Right lobe of liver (tissue), 6 donors: Measurements from ENCODE around the gene KIF20B. TPM values are rescaled to one million over a fixed set of nuclear protein-coding genes. Genes with fewer than 3 reads are reported as not detected.
A peak's percentile ranks its signal among the peaks of the same experiment; 100 is the strongest.

Source experiments
- ATAC-seq, 4 donors: fragments of 200-7000 bp; cut with Tn5 transposase; one replicate each; pipeline ENCODE4 v1.9.1; 2020; ENCODE audit warnings: mild to moderate bottlenecking in 4 of 4, moderate library complexity in 4 of 4
- DNase-seq, 3 donors: peaks; one replicate each; pipeline ENCODE4 v3.0.0-alpha.2; 2020
- H3K27ac ChIP-seq, 3 donors: fragments of 200-600 bp; one replicate each; pipeline ENCODE4 v1.8.0; 2022
- H3K27me3 ChIP-seq, 2 donors: fragments of 200-600 bp; one replicate each; pipeline ENCODE4 v1.8.0; 2022
- H3K36me3 ChIP-seq, 4 donors: fragments of 200-600 bp; sonication (generic) in 1 of 4; one replicate each; pipeline versions ENCODE4 v1.5.1 to v1.8.0; 2017 to 2022; ENCODE audit warnings: control low read depth in 1 of 4
- H3K4me1 ChIP-seq, 4 donors: fragments of 200-600 bp; sonication (generic) in 1 of 4; one replicate each; pipeline versions ENCODE4 v1.5.1 to v1.8.0; 2017 to 2022; ENCODE audit warnings: control low read depth in 1 of 4
- H3K4me3 ChIP-seq, 3 donors: fragments of 200-600 bp; one replicate each; pipeline ENCODE4 v1.8.0; 2022
- H3K9me3 ChIP-seq, 4 donors: fragments of 200-600 bp; sonication (generic) in 1 of 4; one replicate each; pipeline versions ENCODE4 v1.5.1 to v1.8.0; 2017 to 2022; ENCODE audit warnings: control low read depth in 1 of 4
- POLR2A ChIP-seq: fragments of 450-650 bp; IDR thresholded peaks from one replicate; pipeline ENCODE4 v1.6.1; 2017; ENCODE audit warnings: antibody characterized with exemption, mild to moderate bottlenecking
- WGBS: methylation state at CpG from one replicate; pipeline ENCODE4 v1.1.6; 2018; ENCODE audit warnings: low coverage, low lambda C conversion rate; ENCODE audit not compliant: insufficient coverage; ENCODE audit errors: missing lambda C conversion rate; 5-methylcytosine and 5-hydroxymethylcytosine counted together
- intact Hi-C, 2 donors: fragments of 100-400 bp; cut with DNase I; formaldehyde crosslinking; loops; one replicate each; pipeline versions ENCODE4 v1.11.2 to v1.14.1; 2022
- total RNA-seq, 6 experiments: library from RNA; depleted of rRNA in 2 of 6; stranded (reverse); fragments of >200 nt in 2 of 6; fragmentation: NEBNext Ultra II Directional in 3 of 6; extraction: Animal tissue kit (Norgen Biotek cat#: 25700) in 3 of 6; gene quantifications; one replicate each; pipeline versions ENCODE4 v1.1.0 to v1.2.4, GENCODE V29; 2016 to 2023
- TF ChIP-seq, protein P1 (sequence below), 4 donors: fragments of 200-600 bp in 3 of 4; fragments of 450-650 bp in 1 of 4; IDR thresholded peaks; one replicate each; pipeline versions ENCODE4 v1.5.1 to v1.8.0; 2016 to 2022; ENCODE audit warnings: antibody characterized with exemption in 4 of 4, mild to moderate bottlenecking in 2 of 4
- donor health status: DM: no; HTN: yes; CAD: no.
- donor health status: DM: no; HTN: no; CAD: no.
- donor health status: DM: no; HTN: no; CAD: no.
- donor health status: DM: no; HTN: yes; CAD: no.
- donor health status: DM: no; HTN: yes; CAD: no.

Gene KIF20B
- total RNA-seq, 6 experiments from 2014 or later = 0.97 to 3.4 (median 1.7) TPM

DNA sequence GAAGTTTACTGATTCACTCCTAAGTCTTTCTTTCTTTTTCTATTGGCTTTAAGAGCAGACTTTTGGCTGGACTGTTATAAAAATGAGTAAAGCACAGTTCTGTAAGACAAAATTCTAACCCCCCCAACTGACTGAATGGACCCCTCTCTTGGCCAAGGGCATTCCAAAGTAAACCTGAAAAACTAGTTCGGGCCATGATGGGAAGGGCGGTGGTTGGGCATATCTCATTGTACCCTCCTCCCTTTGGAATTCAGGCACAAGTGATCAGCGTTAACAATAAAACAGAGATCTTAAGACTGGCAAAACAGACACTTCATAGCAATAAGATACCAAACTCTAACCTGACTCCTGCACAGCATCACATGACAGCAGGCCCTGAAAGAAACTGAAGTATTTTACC lies 6.1 kb upstream of the KIF20B start:
- Histone ChIP-seq H3K27me3 (no peaks in the 10 kb centered on the region), H3K4me3 (no peak overlapping the region), H3K36me3 (no peaks in the 10 kb centered on the region), H3K4me1 (peaks cover 0 to 10% (median 3%) of the 10 kb centered on the region in 4 donors), H3K9me3 (no peaks in the 10 kb centered on the region), H3K27ac (no peak overlapping the region)
- no peak for DNase-seq
- TF ChIP-seq POLR2A = no peak
- TF ChIP-seq, protein P1, sequence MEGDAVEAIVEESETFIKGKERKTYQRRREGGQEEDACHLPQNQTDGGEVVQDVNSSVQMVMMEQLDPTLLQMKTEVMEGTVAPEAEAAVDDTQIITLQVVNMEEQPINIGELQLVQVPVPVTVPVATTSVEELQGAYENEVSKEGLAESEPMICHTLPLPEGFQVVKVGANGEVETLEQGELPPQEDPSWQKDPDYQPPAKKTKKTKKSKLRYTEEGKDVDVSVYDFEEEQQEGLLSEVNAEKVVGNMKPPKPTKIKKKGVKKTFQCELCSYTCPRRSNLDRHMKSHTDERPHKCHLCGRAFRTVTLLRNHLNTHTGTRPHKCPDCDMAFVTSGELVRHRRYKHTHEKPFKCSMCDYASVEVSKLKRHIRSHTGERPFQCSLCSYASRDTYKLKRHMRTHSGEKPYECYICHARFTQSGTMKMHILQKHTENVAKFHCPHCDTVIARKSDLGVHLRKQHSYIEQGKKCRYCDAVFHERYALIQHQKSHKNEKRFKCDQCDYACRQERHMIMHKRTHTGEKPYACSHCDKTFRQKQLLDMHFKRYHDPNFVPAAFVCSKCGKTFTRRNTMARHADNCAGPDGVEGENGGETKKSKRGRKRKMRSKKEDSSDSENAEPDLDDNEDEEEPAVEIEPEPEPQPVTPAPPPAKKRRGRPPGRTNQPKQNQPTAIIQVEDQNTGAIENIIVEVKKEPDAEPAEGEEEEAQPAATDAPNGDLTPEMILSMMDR (IDR thresholded peaks at IDR 0.05) = no peak
- ATAC-seq = no peak
- intact Hi-C loops = no loop called here
- WGBS = 90% methylated on average over 3 of the region's 3 CpGs

DNA sequence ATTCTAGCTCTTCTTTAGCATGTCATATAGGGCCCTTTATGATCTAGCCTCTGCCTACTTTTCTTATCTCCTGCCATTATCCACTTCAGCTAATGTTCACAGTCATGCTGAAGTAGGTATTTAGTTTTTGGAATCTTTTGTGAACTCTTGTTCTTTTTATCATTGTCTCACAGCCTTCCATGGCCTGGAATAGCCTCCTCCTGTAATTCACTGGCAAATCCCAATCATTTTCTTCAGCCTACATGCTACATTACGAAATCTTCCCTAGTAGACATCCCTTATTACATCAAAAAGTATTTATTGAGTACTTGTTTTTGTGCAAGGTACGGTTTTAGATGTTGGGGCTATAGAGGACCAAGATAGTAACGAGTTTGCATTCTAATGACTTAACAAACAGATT lies 3.4 kb upstream of the KIF20B start:
- DNase-seq = no peak
- Histone ChIP-seq H3K27ac (no peak overlapping the region), H3K4me3 (no peak overlapping the region), H3K9me3 (no peaks in the 10 kb centered on the region), H3K4me1 (peaks cover 0 to 11% (median 6%) of the 10 kb centered on the region in 4 donors), H3K27me3 (no peaks in the 10 kb centered on the region), H3K36me3 (no peaks in the 10 kb centered on the region)
- TF ChIP-seq, protein P1 (IDR thresholded peaks at IDR 0.05) = no peak
- TF ChIP-seq POLR2A = no peak
- 84% methylated on average over 3 of the region's 3 CpGs for WGBS
- no peak for ATAC-seq
- intact Hi-C loops = no loop called here

DNA sequence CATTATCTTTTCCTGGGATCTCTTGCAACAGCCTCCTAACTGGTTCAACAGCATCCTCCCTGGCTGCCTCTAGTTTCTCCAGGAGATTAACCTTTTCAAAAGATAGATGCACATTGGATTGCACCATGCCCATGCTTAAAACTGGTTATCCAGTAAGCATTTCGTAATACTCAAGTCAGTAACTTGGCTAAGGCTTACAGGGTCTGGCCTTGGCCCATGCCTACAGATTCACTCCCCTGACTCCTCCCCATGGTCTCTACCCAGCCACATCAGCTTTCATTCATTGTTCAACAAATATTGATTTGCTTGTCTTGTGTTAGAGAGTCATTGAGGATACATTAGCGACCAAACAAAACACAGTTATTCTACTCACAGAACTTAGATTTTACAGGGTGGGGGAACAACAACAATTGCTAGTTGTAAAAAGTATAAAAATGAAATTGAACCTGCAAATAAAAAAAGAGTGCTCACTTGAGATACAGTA lies 1.8 kb upstream of the KIF20B start:
- WGBS = 17% methylated on average over 2 of the region's 2 CpGs

DNA sequence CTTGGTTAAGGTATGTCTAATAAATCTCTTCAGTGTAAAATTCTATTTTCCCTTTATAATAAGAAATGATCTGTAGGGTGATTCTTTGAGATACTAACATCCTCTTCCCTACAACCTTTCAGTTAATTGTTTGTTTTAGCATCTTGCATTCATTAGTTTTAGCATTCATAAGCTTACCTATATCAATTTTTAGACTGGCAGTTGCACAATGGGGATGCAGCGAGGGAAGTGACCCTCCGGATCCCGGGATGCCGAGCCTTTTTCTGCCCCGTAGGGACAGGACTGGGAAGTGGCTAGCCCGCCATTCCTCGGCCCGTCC lies 508 bp upstream of the KIF20B start:
- H3K27ac ChIP-seq = peak overlapping the region; percentile 48 to 90 (median 84)
- TF ChIP-seq POLR2A = no peak
- peaks cover 0 to 11% (median 6%) of the 10 kb centered on the region in 4 donors for H3K4me1 ChIP-seq
- no peak for DNase-seq
- no peaks in the 10 kb centered on the region for H3K36me3 ChIP-seq
- H3K9me3 ChIP-seq = no peaks in the 10 kb centered on the region
- ATAC-seq = no peak
- WGBS = 0% methylated on average over 8 of the region's 8 CpGs
- intact Hi-C loops = no loop called here
- H3K27me3 ChIP-seq = no peaks in the 10 kb centered on the region
- H3K4me3 ChIP-seq = peak overlapping the region; percentile 52 to 68 (median 64)

More for the DNA sequence above, 1.8 kb upstream of the KIF20B start:
- Histone ChIP-seq H3K4me1 (peaks cover 0 to 11% (median 6%) of the 10 kb centered on the region in 4 donors), H3K9me3 (no peaks in the 10 kb centered on the region), H3K36me3 (no peaks in the 10 kb centered on the region), H3K4me3 (no peak overlapping the region), H3K27ac (peak overlapping the region in 1 of 3 donors; percentile 16), H3K27me3 (no peaks in the 10 kb centered on the region)
- TF ChIP-seq, protein P1 (IDR thresholded peaks at IDR 0.05) = no peak
- TF ChIP-seq POLR2A = no peak
- DNase-seq = peak; percentile 69 to 88 (median 78)
- ATAC-seq = peak; percentile 69 to 83 (median 70)
- intact Hi-C loops = no loop called here

DNA sequence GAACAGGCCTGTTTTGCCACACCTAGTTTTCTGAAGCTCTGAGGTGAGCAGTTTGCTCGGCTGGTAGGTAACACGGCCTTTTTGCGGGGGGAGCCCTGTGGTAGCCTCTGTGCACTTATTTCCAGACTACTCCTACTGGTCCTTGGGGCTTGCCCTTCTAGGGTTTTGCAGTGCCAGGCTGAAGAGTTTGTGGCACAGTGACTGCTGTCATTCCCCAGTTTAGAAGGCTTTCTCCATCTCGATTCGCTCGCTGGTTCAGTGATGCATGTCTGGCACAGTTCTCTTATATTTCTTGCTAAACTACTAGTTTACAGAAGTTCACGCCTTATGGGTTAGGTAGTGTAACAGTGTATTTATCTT lies 711 bp downstream of the KIF20B start:
- intact Hi-C loops = no loop called here
- DNase-seq = no peak
- TF ChIP-seq, protein P1 (IDR thresholded peaks at IDR 0.05) = no peak
- TF ChIP-seq POLR2A = no peak
- Histone ChIP-seq H3K36me3 (no peaks in the 10 kb centered on the region), H3K27me3 (no peaks in the 10 kb centered on the region), H3K4me3 (peak overlapping the region; percentile 52 to 68 (median 64)), H3K9me3 (no peaks in the 10 kb centered on the region), H3K4me1 (peaks cover 0 to 11% (median 6%) of the 10 kb centered on the region in 4 donors), H3K27ac (no peak overlapping the region)
- WGBS = 16% methylated on average over 7 of the region's 7 CpGs
- no peak for ATAC-seq
